LHCN-M2 (cell line): ENCODE measurements around the gene ERC2. TPM values are rescaled to one million over a fixed set of nuclear protein-coding genes. Genes with fewer than 3 reads are reported as not detected.

ENCODE experiments used
- DNase-seq: peaks from one replicate; pipeline ENCODE4 v3.0.0-alpha.2; 2012; ENCODE audit warnings: low read depth
- total RNA-seq: library from RNA; depleted of rRNA; stranded (reverse); fragments of >200 nt; gene quantifications from 2 replicates; pipeline ENCODE4 v1.2.3, GENCODE V29; 2014

The ERC2 gene
- total RNA-seq, 1 experiment from 2014 or later = 0.11 TPM

- peak; percentile 3 for DNase-seq
Measured at GRCh38 chr3:55683666-55684270, 784.5 kb downstream of the ERC2 start.

GRCh38 chr3:55682461-55682860, 785.8 kb downstream of the ERC2 start:
- DNase-seq = no peak

- no peak for DNase-seq
Measured at GRCh38 chr3:55678546-55679216, 789.6 kb downstream of the ERC2 start.

GRCh38 chr3:55676643-55677042, 791.6 kb downstream of the ERC2 start:
- no peak for DNase-seq

- DNase-seq = no peak
Measured at GRCh38 chr3:55675478-55675877, 792.8 kb downstream of the ERC2 start.

GRCh38 chr3:55673764-55674163, 794.5 kb downstream of the ERC2 start:
- no peak for DNase-seq

GRCh38 chr3:55669133-55669532, 799.1 kb downstream of the ERC2 start:
- DNase-seq = no peak

- DNase-seq = peak; percentile 19
Measured at GRCh38 chr3:55668359-55668758, 799.9 kb downstream of the ERC2 start.

- DNase-seq = no peak
Measured at GRCh38 chr3:55664387-55664786, 803.9 kb downstream of the ERC2 start.

GRCh38 chr3:55662683-55663082, 805.6 kb downstream of the ERC2 start:
- peak; percentile 33 for DNase-seq

- no peak for DNase-seq
Measured at GRCh38 chr3:55661571-55661970, 806.7 kb downstream of the ERC2 start.

- DNase-seq = no peak
Measured at GRCh38 chr3:55661141-55661540, 807.1 kb downstream of the ERC2 start.

GRCh38 chr3:55660642-55661041, 807.6 kb downstream of the ERC2 start:
- no peak for DNase-seq

- DNase-seq = no peak
Measured at GRCh38 chr3:55659701-55660100, 808.6 kb downstream of the ERC2 start.

GRCh38 chr3:55658690-55659562, 809.3 kb downstream of the ERC2 start:
- no peak for DNase-seq

GRCh38 chr3:55658270-55658669, 810.0 kb downstream of the ERC2 start:
- DNase-seq = no peak

- DNase-seq = no peak
Measured at GRCh38 chr3:55655544-55655943, 812.7 kb downstream of the ERC2 start.

- DNase-seq = no peak
Measured at GRCh38 chr3:55654123-55654760, 814.0 kb downstream of the ERC2 start.

- DNase-seq = no peak
Measured at GRCh38 chr3:55651011-55651410, 817.3 kb downstream of the ERC2 start.

GRCh38 chr3:55650011-55650410, 818.3 kb downstream of the ERC2 start:
- DNase-seq = no peak

- no peak for DNase-seq
Measured at GRCh38 chr3:55649554-55649953, 818.7 kb downstream of the ERC2 start.
